ENCODE measurements around the gene DDAH1. TPM values are rescaled to one million over a fixed set of nuclear protein-coding genes. Genes with fewer than 3 reads are reported as not detected.

Gene DDAH1
- total RNA-seq, 1 donor from 2014 or later: 0.07 TPM

GRCh38 chr1:85318217-85318616 is 146.7 kb downstream of the DDAH1 start:
- Mint-ChIP-seq H3K36me3 (ENCODE audit: low read depth) (no peaks in the 10 kb centered on the region), H3K27ac (no peak overlapping the region), H3K4me1 (no peaks in the 10 kb centered on the region), H3K4me3 (no peak overlapping the region), H3K27me3 (no peaks in the 10 kb centered on the region), H3K9me3 (no peaks in the 10 kb centered on the region)
- no peak for DNase-seq
- ATAC-seq (ENCODE audit: low read depth): no peak
- intact Hi-C loops (cut with micrococcal nuclease): no loop called here
- ChIA-PET CTCF (no interaction called here), POLR2A (no interaction called here)
- TF ChIP-seq CTCF (IDR thresholded peaks at IDR 0.05): no peak

GRCh38 chr1:85317560-85317959 is 147.4 kb downstream of the DDAH1 start:
- Mint-ChIP-seq H3K9me3 (no peaks in the 10 kb centered on the region), H3K27me3 (no peaks in the 10 kb centered on the region)

GRCh38 chr1:85316321-85316720 is 148.6 kb downstream of the DDAH1 start:
- Mint-ChIP-seq H3K4me3 (no peak overlapping the region), H3K27me3 (no peaks in the 10 kb centered on the region), H3K4me1 (peaks cover 2% of the 10 kb centered on the region), H3K27ac (no peak overlapping the region), H3K36me3 (ENCODE audit: low read depth) (no peaks in the 10 kb centered on the region), H3K9me3 (no peaks in the 10 kb centered on the region)
- TF ChIP-seq CTCF (IDR thresholded peaks at IDR 0.05): no peak
- CTCF ChIA-PET: no interaction called here
- intact Hi-C loops (cut with micrococcal nuclease): no loop called here
- DNase-seq: no peak
- ATAC-seq (ENCODE audit: low read depth): no peak
- POLR2A ChIA-PET: no interaction called here

More at GRCh38 chr1:85317560-85317959, 147.4 kb downstream of the DDAH1 start:
- no peaks in the 10 kb centered on the region for H3K36me3 Mint-ChIP-seq (ENCODE audit: low read depth)
- TF ChIP-seq CTCF (IDR thresholded peaks at IDR 0.05): no peak
- ATAC-seq (ENCODE audit: low read depth) (no peak), DNase-seq (no peak)
- H3K27ac Mint-ChIP-seq: no peak overlapping the region
- H3K4me3 Mint-ChIP-seq: no peak overlapping the region
- CTCF ChIA-PET: interaction anchor here (0.6 kb wide), 1 partner anchor 12 kb away, joined by 3 read pairs; no protein-coding TSS in a partner anchor
- H3K4me1 Mint-ChIP-seq: no peaks in the 10 kb centered on the region
- POLR2A ChIA-PET: no interaction called here
- intact Hi-C loops (cut with micrococcal nuclease): no loop called here

- no peaks in the 10 kb centered on the region for H3K27me3 Mint-ChIP-seq
- POLR2A ChIA-PET: no interaction called here
- H3K4me3 Mint-ChIP-seq: no peak overlapping the region
- intact Hi-C loops (cut with micrococcal nuclease): no loop called here
- H3K4me1 Mint-ChIP-seq: peaks cover 2% of the 10 kb centered on the region
- TF ChIP-seq CTCF (IDR thresholded peaks at IDR 0.05): no peak
- no peak for DNase-seq
- no peaks in the 10 kb centered on the region for H3K9me3 Mint-ChIP-seq
- no peak for ATAC-seq (ENCODE audit: low read depth)
- CTCF ChIA-PET: no interaction called here
- no peaks in the 10 kb centered on the region for H3K36me3 Mint-ChIP-seq (ENCODE audit: low read depth)
- H3K27ac Mint-ChIP-seq: no peak overlapping the region
Measured at GRCh38 chr1:85315789-85316188, 149.2 kb downstream of the DDAH1 start.

- Mint-ChIP-seq H3K27ac (no peak overlapping the region), H3K27me3 (no peaks in the 10 kb centered on the region), H3K4me3 (no peak overlapping the region), H3K36me3 (ENCODE audit: low read depth) (no peaks in the 10 kb centered on the region), H3K4me1 (peaks cover 2% of the 10 kb centered on the region), H3K9me3 (no peaks in the 10 kb centered on the region)
- CTCF ChIA-PET: no interaction called here
- intact Hi-C loops (cut with micrococcal nuclease): no loop called here
- no peak for TF ChIP-seq CTCF (IDR thresholded peaks at IDR 0.05)
- POLR2A ChIA-PET: no interaction called here
- no peak for DNase-seq
- no peak for ATAC-seq (ENCODE audit: low read depth)
Measured at GRCh38 chr1:85314726-85315125, 150.2 kb downstream of the DDAH1 start.

Measured in activated B cell treated with CpG ODN at 0.5 μM for 24 hours (primary cell).